ENCODE measurements around the gene PRSS2.
"Not testable (repeated sequence)": the region's sequence is repeated elsewhere in the genome, so short reads cannot be mapped to it uniquely, and the experiment has no call there.

The PRSS2 gene

GRCh38 chr7:142770661-142771352, at the start of gene PRSS2:
Gene PRSS2, plus strand, starts transcription at chr7:142770970. Its CDS starts 13 bp downstream, at chr7:142770983.
- DNase-seq (ENCODE audit: low read depth, low spot score), result no peak

GRCh38 chr7:142720986-142721385, 49.8 kb upstream of the PRSS2 start:
- DNase-seq (ENCODE audit: low read depth, low spot score), result no peak

- no peak for DNase-seq (ENCODE audit: low read depth, low spot score)
Measured at GRCh38 chr7:142722248-142722794, 48.4 kb upstream of the PRSS2 start.

GRCh38 chr7:142733271-142733670, 37.5 kb upstream of the PRSS2 start:
- DNase-seq (ENCODE audit: low read depth, low spot score), result no peak

DNA sequence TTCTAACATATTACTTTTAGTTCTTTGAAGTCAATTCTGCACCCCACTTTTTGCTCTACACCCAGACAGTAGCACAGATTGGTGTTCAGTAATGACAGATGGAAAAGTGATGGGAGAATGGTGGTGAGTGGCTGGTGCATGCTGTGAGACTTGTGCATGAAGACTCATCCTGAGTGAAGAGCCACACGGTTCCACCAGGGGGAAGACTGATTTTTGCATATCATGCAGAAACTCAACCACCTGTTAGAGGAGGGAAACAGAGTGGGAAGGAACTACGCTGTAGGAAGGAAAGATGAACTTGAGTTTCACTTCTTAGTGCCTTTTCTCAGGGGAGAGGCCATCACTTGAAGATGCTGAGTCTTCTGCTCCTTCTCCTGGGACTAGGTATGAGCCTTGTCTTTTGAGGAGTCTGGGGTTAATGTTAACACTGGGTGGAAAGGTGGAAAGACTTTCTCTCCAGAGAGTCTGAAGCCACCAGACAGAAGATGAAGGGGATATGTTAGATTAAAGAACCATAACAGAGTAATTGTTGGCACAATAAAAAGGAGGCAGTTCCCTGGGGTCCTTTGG, 30.8 kb upstream of the PRSS2 start:
- no peak for DNase-seq (ENCODE audit: low read depth, low spot score)

DNA sequence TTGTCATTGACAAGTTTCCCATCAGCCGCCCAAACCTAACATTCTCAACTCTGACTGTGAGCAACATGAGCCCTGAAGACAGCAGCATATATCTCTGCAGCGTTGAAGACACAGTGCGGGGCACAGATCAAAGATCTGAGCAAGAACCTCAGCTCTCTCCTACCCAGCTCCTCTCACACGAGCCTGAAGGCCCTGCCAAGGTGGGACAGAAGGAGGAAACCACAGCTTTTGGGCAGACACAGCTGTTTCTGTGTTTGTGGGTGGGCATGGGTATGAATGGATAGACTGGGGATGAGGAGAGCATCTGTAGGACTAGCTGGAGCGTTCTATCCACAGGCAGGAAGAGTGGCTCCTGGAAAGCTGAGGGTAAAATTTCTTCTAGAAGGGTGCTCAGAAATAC, 30.0 kb upstream of the PRSS2 start:
- DNase-seq (ENCODE audit: low read depth, low spot score), result no peak

DNA sequence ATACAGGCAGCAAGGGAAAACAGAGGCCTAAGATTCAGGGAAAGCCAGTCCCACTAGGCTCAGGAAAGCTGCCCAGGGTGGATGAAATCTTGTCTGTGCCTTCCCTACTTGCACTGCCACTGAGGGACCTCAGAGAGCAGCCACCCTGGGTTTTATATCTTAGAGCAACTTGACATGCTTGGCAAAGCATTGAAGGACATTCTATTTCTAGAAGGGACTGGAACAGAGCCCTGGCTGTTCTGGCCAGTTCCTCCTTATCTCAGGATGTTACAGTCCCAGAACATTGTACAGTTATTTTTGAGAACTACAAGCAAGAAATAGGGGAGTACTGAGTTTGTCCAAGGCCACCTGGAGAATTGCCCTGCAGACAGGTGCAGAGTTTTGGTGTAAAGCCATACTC, 28.8 kb upstream of the PRSS2 start:
- DNase-seq (ENCODE audit: low read depth, low spot score), result not testable (repeated sequence)

DNA sequence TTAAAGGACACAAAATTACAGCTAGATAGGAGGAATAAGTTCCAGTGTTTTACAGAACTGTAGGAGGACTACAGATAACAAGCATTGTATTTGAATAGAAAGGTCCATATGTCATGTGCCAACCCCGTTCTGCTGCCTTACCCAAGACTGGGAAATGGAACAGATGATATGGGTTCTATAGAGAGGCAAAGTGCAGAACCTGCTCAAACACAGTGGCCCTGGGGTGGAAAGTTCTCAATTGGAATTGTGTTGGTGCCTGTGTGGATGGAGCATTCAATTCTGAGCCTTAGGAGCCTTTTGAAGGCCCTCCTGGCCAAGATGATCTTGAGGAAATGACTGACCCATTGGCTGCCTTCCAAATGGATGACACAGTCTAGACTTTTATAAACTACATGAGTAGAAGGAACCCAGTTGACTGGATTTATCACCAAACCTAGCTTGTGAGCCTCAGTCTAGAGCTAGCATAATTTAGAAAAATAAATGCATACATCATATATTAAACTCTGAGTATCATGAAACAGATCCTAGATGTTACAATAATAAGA, 25.6 kb upstream of the PRSS2 start:
- no peak for DNase-seq (ENCODE audit: low read depth, low spot score)

GRCh38 chr7:142745745-142746144, 25.0 kb upstream of the PRSS2 start:
- no peak for DNase-seq (ENCODE audit: low read depth, low spot score)

GRCh38 chr7:142746264-142746663, 24.5 kb upstream of the PRSS2 start:
- no peak for DNase-seq (ENCODE audit: low read depth, low spot score)

- not testable (repeated sequence) for DNase-seq (ENCODE audit: low read depth, low spot score)
Measured at GRCh38 chr7:142748410-142748809, 22.4 kb upstream of the PRSS2 start.

GRCh38 chr7:142749218-142749993, 21.4 kb upstream of the PRSS2 start, which contains the start of gene PRSS1:
Gene PRSS1, plus strand, starts transcription at chr7:142749472. Its CDS starts 13 bp downstream, at chr7:142749485.
- no peak for DNase-seq (ENCODE audit: low read depth, low spot score)

DNA sequence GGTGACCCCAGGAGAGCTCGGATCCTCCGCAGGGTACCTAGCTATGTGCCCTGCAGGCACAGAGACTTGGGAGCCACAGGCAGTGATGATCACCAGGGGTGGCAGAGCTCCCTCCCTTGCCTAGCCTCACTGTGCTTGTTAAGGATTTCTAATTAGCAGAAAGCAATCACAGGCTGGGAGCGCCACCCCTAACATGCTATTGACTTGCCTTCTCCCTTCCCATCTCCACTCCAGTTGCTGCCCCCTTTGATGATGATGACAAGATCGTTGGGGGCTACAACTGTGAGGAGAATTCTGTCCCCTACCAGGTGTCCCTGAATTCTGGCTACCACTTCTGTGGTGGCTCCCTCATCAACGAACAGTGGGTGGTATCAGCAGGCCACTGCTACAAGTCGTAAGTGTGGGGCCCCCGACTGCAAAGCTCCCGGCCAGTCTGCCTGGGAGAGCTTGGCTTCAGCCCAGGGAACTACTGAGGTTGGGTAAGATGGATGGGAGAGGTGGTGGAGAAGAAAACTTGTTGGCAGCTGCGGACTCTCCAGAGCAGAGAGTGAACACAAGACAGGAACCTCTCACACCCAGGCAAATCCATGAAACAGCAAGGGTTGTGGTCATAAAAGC, 20.3 kb upstream of the PRSS2 start:
- no peak for DNase-seq (ENCODE audit: low read depth, low spot score)

GRCh38 chr7:142751526-142752175, 19.1 kb upstream of the PRSS2 start:
- DNase-seq (ENCODE audit: low read depth, low spot score), result not testable (repeated sequence)

- no peak for DNase-seq (ENCODE audit: low read depth, low spot score)
Measured at GRCh38 chr7:142752376-142753225, 18.2 kb upstream of the PRSS2 start.

GRCh38 chr7:142753366-142753765, 17.4 kb upstream of the PRSS2 start:
- no peak for DNase-seq (ENCODE audit: low read depth, low spot score)

DNA sequence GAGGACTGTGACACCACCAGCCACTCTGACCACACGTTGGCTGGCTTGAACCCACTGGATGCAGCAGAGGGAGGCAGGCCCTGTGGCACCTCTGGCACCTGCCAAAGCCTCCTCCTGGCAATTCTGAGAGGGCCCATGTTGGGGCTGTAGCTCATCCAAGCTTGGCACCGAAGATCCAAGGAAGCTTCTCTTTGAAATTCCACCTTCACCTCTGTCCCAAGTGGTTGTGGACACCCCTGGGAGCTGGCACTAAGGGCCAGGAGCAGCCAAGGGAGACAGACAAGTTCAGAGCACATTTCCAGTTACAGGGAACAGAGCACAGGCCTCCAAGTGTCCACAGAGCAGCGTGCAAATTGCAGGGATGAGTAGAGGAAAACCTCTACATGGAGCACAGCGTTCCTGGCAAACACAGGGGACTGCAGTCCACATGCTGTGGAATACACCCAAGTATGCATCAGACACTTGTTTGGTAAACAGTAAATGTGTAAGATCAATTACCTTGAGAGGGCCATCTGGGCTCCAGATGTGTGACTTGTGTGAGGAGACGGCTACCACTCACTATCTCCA, 16.8 kb upstream of the PRSS2 start:
- not testable (repeated sequence) for DNase-seq (ENCODE audit: low read depth, low spot score)

DNA sequence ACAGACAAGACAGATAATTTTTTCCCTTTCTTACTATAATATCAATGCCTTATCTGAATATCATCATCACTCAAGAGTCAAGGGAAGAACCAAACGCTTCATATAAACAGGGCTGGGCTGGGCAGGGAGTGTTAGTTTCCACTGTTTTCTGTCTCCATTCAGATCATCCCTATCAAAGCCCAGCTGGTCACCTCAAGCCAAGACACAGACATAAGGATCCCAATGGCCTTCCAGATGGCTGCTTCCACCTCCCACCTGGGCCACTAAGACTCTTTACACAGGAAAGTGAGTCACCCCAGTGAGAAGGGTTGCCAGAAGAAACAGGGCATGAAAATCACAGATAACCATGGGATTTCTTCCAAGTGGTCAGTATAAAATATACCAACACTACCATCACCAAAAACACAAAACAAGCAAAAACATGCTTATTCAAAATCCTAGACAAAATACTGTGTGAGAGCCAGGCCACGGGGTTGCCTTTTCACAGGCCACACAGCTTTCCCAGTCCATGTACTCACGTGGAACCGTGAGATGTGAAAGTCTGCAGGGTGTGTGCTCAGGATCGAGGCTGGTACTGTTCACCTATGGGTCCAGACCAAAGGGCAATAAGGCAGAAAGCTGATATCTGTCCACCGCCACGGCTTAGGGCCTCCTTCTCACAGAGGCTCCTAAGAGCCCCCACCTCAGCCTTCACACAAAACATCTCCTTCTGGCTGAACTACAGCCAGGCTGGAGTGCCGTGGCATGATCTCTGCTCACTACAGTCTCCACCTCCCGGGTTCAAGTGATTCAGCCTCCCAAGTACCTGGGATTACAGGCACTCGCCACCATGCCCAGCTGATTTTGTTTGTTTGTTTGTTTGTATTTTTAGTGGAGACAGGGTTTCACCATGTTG, 15.8 kb upstream of the PRSS2 start:
- no peak for DNase-seq (ENCODE audit: low read depth, low spot score)

- not testable (repeated sequence) for DNase-seq (ENCODE audit: low read depth, low spot score)
Measured at GRCh38 chr7:142758312-142758711, 12.5 kb upstream of the PRSS2 start.
